HG02623 (cell line): ENCODE measurements around the gene COL27A1.

Experiments
- ATAC-seq: cut with Tn5 transposase; IDR thresholded peaks from one replicate; pipeline ENCODE4 v1.9.1; 2021; ENCODE audit warnings: moderate library complexity; ENCODE audit not compliant: unreplicated experiment

COL27A1 gene

DNA sequence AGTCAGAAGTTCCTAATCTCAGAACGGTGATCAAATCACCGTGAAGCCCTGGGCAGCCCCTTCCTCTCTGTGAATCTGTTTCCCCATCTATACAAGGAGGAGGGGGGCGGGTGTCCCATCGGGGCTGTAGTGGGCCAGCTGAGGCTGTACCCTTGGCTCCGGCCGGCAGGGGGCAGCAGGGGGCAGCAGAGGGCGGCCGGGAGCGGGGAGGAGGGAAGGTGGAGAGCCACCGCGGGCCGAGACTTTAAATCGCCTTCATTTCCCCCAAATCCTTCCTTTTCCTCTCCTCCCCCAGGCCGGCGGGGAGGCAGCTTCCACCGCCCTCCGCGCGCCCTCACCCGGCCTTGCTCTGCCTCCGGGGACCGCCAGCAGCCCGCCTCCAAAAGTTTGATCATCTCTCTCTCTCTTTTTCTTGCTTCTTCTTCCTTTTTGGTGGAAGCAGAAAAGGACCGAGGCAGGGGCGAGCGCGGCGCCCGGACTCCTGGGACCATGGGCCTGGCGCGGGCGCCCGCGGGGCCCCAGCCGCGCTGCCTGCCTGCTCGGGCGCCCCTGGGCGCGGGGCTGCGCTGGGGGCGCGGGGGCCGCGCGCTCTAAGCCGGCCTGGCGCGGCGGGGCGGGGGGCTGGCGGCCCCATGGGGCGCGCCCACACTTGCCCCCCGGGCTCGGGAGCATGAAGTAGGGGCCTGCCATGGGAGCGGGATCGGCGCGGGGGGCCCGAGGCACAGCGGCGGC is at the start of gene COL27A1:
TSS of gene COL27A1 (plus strand) at position 275 of the 732 bp plus-strand sequence. CDS start at position 689, 414 bp downstream.
- peak; percentile 85 for ATAC-seq

DNA sequence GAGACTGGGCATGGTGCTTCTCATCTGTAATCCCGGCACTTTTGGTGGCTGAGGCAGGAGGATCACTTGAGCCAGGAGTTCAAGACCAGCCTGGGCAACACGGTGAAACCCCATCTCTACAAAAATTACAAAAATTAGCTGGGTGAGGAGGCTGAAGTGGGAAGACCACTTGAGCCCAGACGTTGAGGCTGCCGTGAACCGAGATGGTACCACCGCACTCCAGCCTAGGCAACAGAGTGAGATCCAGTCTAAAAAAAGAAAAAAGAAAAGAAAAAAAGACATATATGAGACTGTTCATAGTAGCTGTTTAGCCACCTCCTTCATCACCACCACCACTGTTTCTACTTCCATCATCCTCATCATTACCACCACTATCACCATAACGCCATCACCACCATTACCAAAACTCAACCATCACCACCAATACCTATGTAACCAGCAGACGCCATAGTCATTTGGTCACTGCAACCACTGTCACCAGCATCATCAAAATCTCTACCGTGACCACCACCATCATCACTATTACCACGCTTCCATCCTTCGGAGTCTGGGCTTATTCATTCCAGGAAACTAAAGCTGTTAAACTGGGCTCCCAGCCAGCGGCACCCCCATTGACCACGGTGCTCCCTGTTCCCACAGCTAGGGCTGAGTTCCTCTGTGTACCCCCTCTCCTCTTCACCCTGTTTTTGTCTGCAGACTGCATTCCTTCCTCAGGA is 47.9 kb upstream of the COL27A1 start:
- ATAC-seq, result no peak

DNA sequence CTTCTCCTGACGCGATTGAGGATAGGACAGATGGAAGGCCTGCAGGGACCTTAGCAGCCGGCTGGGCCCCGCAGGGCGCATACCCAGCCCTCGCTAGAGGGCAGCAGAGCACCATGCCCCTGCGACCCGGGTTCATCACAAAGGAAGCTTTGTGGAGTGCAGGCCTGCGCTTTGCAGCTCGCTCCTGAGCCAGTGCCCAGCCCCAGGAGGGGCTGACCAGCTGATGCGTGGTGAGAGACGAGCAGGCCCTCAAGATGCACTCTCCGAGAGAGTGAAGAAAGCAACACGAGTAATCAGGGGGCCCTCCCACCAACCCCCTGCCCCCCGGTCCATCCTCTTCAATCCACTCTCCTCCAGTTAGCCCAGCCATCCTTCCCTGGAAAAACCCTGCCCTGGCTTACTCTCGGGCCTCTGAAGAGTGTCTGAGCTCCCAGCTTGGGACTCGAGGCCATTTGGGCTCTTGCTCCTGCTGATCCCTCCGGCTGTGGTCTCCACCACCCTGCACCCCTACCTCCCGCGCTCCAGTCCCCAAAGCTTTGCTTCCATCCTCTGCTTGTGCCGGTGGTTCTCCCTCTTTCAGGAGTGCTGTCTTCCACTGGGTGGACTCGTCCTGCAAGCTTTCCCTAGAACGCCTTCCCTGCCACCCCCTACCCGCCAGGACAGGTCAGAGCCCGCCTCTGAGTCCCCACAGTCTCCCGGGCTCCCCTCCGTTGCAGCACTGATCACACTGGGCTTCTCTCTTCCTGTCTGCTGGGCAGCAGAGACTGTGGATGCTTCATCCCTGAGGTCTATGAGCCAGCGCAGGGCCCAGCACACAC is 47.1 kb upstream of the COL27A1 start:
- no peak for ATAC-seq

DNA sequence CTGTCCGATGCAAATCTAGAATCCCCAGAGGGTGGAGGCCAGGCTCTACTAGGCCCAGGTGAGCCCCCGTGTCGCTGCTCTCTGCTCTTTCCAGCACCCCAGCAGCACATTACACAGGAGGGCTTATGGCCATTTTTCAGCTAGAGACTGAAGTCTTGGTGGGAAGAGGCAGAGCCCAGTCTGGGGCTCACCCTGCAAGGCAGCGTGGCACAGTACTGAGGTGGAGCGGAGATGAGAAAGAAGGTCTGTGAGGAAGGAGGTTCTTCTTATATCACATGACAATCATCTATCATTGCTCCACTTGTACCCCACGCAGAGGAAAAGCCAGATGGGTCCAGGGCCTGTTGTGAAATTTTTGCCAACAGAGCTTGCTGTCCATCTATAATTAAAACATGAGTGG is 46.2 kb upstream of the COL27A1 start:
- no peak for ATAC-seq

DNA sequence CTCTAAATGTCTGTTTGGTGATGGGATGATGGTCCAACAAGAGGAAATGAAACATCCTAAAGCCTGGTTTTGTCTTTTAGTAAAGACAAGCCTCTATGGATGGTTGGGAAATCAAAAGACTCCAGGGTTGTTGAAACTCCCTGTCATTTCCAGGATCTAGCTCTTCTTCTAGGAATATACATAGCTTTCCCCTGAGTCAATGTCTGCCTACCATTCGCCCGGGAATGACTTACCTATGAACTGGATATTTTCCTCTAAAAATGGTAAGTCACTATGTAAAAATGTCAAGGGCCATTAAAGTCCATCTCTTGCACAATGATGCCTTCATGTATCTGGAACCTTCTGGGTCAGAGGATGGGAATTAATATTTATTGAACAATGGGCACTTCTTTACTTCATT is 45.2 kb upstream of the COL27A1 start:
- no peak for ATAC-seq

DNA sequence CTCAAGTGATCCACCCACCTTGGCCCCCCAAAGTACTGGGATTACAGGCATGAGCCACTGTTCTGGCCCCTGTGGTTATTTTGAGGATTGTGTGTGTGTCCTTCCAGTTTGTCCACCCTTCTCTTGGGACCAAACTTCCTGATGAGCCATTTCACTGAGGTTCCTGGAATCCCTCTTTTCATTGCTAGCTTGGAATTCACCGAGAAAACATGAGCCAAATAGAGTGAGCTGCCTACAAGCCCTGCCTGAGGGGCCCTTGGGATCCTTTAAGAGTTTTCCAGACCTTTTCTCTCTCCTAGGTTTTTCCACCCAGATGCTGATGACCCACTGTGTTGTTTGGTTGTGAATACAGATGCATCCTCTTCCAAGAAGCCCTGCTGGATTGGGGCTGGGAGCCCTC is 43.0 kb upstream of the COL27A1 start:
- ATAC-seq, result no peak

DNA sequence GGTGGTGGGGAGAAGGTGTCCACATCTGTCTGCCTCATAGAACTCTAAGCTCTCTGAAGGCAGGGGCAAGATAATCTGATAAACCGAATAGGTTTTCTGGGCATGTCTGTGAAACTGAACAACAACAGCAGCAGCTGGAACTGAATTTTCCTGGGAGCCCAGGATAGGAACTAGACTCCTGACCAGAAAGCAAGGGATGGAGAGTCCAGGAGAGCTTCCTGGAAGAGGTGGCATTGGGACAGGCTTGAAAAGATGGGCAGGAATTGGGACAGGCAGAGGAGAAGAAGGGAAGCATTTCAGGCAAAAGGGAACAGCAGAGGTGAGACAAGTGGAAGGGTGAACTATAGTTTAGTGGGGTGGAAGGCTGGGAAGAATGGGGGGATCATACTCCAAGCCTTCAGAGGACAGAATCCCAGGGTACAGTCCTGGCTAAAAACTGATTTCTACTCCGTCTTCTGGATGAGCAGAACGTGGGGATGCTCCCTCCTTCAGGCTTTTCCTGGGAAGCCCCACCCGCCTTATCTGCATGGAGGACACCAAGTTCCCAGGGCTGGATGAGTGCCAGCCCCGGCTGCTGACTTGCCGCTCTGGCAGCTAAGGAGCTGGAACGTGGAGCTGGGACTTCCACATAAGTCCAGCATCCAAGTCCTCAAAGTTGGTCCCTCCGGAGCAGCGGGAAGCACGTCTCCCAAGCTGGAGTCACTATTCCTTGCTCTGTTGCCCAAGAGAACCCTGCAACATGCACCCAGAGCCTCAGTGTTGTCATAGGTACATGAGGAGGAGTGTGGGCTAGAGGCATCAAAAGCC is 42.4 kb upstream of the COL27A1 start:
- no peak for ATAC-seq

DNA sequence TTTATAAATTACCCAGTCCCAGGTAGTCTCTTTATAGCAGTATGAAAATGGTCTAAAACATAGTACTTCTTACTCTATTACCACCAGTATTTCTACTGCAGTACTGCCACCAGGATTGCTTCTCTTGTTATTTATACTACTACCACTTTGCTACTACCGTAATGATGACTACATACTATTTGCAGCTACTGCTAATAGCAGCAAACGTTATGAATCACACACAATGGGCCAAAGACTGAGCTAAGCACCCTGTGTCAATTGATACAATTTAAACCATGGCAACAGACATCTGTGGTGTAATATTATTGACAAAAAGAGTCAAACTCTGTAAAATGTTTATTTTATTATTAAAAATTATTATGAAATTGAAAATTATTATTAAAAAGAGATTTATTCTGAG is 41.0 kb upstream of the COL27A1 start:
- ATAC-seq, result no peak

DNA sequence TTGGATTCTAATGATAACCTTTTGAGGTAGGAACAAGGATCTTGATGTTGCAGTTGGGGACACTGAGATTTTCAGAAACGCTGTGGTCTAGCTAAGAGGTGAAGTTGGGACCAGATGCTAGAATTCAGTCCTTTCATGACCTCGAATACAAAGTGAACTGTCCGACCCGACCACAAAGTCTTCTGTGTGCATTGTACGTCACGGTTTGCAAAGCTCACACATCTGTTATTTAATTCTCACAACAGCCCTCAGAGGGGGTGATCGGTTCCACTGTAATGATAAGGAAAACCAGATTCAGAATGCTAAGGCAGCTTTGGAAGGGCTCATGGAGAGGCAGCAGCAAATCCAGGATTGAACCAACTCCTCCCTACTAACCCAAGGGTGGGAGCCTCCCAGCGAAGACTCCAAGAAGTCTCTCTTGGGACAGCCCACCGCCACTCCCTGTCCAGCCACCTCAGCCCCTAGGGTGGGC is 39.6 kb upstream of the COL27A1 start:
- no peak for ATAC-seq

DNA sequence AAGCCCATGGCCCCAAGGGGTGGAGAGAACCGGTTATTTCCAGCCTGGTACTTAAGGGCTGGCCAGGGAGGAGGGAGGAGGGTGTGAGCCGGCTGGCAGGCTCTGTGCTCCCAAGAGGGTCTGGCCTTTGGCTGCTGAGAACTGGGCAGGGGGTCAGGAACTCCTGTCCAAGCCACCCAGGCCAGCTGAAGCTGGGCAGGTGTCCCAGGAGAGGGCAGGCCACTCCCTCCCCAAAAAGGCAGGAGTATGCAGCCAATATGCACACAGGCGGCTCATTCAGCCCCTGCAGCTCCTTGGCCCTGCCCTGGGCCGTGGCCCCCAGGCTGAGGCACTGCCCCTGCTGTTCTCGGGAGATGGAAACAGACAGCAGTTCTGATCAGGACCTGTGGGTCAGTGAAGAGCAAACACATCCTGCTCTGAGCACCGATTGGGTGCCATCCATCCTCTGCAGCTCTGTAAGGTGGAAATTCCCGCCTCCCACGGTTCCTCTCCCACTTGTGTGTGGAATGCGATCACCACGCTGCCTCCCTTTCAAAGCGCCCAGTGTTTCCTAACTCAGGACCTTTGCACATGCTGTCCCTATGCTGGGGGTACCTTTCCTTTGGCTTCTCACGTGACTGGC is 39.1 kb upstream of the COL27A1 start:
- no peak for ATAC-seq

DNA sequence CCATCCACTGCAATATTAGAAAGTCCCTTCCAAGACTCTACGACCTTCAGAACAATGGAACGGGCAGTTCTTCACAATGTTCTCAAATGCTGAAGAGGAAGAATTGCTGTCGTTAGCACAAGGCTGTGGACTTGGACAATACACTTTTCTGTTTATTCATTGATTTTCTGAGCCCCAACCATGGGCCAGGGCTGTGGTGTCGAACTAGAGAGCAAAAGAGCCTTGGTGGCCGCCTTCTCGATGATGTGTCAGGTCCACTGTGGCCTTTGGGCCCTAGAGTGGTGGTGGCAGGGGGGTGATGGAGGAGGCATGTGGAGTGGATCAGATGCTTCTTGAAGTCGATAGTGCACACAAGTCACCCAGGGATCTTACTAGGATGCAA is 37.7 kb upstream of the COL27A1 start:
- ATAC-seq, result no peak

DNA sequence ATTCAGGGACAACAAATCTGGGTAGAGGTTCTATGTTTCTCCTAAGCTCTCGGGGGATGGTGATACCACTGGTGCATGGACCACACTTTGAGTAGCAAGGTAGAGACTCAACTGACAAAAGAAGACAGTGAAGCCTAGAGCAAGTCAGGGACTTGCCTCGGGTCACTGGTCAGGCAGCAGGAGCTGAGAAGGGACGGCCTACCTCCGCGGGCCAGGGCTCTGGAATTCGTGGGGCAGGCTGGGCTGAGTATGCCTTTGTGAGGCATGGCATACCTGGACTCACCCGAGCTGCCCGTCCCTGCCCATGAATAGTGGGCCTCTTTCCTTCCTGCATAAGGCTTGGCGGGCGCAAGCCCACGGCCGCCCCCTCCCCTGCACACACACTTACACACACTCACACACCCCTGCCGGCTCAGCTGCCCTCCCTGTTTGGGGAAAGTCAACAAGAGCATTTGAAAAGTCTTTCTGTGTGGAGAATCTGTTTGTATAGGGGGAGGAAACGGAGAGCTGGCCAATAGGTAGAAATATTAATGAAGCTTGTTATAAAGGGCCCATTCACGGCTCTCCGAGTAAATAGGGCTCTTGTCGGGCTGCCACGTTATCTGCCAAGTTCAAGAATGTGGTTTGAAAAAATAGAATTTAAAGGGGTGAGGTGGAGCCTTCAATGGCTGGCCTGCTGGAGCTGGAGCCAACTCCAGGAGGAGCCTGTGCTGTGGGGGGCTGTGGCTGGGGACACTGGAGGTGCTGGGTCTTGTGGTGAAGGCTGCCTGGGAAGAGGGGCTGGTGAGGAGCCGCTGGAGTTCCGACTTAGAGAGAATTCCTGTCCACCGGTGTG is 37.1 kb upstream of the COL27A1 start:
- no peak for ATAC-seq

DNA sequence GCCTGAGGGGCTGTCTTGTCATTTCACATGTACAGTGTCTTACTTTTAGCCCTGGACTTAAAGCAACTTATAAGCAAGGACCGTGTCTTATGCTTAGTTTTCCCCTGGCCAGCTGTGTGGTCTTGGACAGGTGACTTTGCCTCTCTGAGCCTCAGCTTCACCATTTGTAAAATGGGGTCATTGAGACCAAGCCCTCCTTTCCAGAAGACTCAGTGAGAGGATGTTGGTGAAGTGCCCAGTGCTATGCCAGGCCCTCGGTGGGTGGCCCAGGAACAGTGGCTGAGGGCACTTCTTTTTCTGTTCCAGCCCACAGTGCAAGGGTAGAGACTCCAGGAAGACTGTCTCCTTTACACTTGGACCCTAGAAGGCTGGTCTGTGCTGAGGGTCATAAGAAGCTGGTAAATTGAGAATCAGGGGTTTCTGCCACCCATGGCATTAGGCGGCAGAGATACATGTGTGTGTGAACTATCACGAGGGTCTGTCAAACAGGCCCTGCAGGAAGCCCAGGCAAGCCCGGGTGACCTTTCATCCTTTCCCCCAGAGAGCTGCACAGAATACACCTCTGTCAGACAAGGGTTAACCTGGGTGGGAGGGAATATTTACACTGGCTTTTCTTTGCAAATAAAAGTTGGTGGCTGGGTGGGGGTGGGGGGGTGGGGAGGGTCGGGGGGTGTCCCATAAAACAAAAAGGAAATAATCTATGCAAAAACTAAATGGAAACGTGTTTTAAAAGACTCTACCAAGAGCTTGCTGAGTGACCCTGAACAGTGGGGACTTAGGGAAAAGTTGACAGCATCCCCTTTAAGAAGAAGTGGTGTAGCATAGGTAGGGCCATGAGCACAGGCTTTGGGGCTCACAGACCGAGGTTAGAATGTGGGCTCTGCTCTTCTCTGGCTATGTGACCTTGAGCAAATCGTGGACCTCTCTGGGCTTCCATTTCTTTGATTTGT is 35.8 kb upstream of the COL27A1 start:
- no peak for ATAC-seq

DNA sequence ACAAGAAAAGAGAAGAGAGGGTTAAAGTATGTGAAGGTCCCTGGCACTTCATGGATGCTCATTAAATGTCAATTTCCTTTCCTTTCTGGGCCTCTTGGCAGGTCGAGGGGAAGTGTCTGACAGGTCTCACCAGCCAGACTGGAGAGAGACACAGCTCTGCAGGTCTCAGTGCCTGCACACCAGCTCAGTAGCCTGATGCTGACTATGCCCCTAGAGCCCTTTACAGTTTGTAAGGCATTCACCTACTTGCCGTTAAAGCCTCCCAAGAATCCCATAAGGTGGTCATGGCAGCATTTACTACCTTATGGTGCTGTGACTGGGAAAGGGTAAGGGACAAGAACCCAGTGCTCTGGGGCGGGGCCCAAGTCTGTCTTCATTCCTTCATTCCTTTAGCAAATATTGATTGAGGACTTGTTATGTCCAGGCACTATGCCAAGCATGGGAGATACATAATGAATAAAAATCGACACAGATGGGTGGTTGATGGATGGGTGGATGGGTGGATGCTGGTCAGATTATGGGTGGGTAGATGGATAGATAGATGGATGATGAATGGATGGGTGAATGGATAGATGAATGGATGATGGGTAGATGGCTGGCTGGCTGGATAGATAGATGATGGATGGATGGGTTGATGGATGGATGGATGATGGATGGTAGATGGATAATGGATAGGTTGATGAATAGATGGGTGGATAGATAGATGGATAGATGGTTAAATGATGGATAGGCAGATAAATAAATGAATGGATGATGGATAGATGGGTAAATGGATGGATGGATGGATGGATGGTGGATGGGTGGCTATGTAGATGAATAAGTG is 34.9 kb upstream of the COL27A1 start:
- ATAC-seq, result no peak

DNA sequence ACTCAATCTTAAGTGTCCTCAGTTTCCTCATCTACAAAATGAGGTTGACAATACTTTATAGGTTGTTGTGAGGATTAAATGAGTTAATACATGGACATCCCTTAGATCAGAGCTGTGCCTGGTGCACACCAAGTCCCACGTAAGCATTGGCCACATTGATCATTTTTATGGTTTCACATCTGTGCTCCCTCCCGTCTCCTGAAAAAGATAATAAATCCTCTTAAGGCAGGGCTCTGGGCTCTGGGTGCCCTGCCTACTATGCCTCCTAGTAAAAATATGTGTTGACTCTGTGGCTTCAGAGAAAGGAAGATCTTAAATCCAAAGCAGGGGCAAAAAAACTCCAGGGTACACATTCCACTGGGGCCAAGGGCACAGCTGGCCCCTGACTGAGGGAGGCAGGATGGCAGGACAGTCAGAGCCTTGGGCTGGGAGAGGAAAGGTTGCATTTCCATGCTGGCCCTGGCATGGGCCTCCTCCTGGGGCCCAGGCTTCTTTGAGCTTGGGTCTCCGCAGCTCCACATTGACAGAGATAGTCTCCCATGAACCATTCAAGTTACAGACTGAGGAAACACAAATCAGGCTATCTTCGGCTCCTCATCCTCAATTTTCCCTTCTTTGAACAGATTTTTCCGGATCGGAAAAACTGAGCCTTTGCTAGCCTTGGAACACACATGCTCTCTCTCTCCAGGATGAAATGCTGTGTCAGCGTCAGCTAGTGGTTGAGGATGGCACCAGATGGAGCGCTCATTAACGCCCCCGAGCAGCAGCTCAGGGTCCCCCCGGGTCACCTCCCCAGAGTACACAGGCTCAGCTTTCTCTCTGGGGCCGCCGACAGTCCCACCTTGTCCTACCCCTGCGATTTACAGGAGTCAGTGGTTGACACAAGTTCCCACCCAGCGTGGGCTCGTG is 33.9 kb upstream of the COL27A1 start:
- no peak for ATAC-seq
